Activated CD4-positive, alpha-beta memory T cell treated with anti-CD3 and anti-CD28 coated beads, Interleukin-2, amount 10 ng/mL, durations not matched to agents 7 days and 5 days (primary cell): ENCODE data around the gene ZBTB12. TPM values are rescaled to one million over a fixed set of nuclear protein-coding genes. Genes with fewer than 3 reads are reported as not detected.
"Not testable (repeated sequence)": the region's sequence is repeated elsewhere in the genome, so short reads cannot be mapped to it uniquely, and the experiment has no call there.

Experiments
- CTCF ChIA-PET: fragments of 350-600 bp; sonication (Branson Sonifier 250); formaldehyde crosslinking; loops from one replicate; lab custom pipeline; 2021; ENCODE audit warnings: antibody characterized with exemption, inconsistent platforms; lab: Charles Lee
- POLR2A ChIA-PET: fragments of 350-600 bp; sonication (Branson Sonifier 250); formaldehyde crosslinking; loops from one replicate; lab custom pipeline; 2021; ENCODE audit warnings: antibody characterized with exemption; lab: Charles Lee
- DNase-seq: peaks from one replicate; pipeline ENCODE4 v3.0.0-alpha.2; 2020
- H3K27ac Mint-ChIP-seq: one replicate; pipeline ENCODE4 v1.8.0; 2021; ENCODE audit warnings: mild to moderate bottlenecking, mixed read lengths
- H3K27me3 Mint-ChIP-seq: one replicate; pipeline ENCODE4 v1.8.0; 2021; ENCODE audit warnings: mixed read lengths
- H3K36me3 Mint-ChIP-seq: one replicate; pipeline ENCODE4 v1.8.0; 2021; ENCODE audit warnings: low read depth, mixed read lengths
- H3K4me1 Mint-ChIP-seq: one replicate; pipeline ENCODE4 v1.8.0; 2021; ENCODE audit warnings: mixed read lengths
- H3K4me3 Mint-ChIP-seq: one replicate; pipeline ENCODE4 v1.8.0; 2021; ENCODE audit warnings: mild to moderate bottlenecking, mixed read lengths
- H3K9me3 Mint-ChIP-seq: one replicate; pipeline ENCODE4 v1.8.0; 2021; ENCODE audit warnings: mixed read lengths
- total RNA-seq, 2 experiments: library from RNA; stranded (reverse); gene quantifications; one replicate each; pipeline ENCODE4 v1.2.3, GENCODE V29; 2021

Gene ZBTB12
- total RNA-seq, 2 experiments from 2014 or later: 0.98 to 1.1 TPM

- DNase-seq, H3K27me3 Mint-ChIP-seq, H3K9me3 Mint-ChIP-seq, H3K36me3 Mint-ChIP-seq: not testable (repeated sequence)
- ChIA-PET CTCF (interaction anchor here (0.7 to 2.6 kb wide), 9 partner anchors 9 to 323 kb away, joined by 3 to 12 read pairs (median 3); partner anchors contain the start of genes CSNK2B, DDX39B, DXO and EHMT2), POLR2A (interaction anchor here (1.0 to 3.4 kb wide), 10 partner anchors 25 to 289 kb away, joined by 3 to 18 read pairs (median 6); partner anchors contain the start of genes ABHD16A, BAG6, DXO and GPANK1)
- H3K4me1 Mint-ChIP-seq: peaks cover 23% of the 10 kb centered on the region
- H3K27ac Mint-ChIP-seq: peak overlapping the region; percentile 66
- peak overlapping the region; percentile 89 for H3K4me3 Mint-ChIP-seq
Measured at GRCh38 chr6:31864123-31864562, 37.7 kb downstream of the ZBTB12 start.

DNA sequence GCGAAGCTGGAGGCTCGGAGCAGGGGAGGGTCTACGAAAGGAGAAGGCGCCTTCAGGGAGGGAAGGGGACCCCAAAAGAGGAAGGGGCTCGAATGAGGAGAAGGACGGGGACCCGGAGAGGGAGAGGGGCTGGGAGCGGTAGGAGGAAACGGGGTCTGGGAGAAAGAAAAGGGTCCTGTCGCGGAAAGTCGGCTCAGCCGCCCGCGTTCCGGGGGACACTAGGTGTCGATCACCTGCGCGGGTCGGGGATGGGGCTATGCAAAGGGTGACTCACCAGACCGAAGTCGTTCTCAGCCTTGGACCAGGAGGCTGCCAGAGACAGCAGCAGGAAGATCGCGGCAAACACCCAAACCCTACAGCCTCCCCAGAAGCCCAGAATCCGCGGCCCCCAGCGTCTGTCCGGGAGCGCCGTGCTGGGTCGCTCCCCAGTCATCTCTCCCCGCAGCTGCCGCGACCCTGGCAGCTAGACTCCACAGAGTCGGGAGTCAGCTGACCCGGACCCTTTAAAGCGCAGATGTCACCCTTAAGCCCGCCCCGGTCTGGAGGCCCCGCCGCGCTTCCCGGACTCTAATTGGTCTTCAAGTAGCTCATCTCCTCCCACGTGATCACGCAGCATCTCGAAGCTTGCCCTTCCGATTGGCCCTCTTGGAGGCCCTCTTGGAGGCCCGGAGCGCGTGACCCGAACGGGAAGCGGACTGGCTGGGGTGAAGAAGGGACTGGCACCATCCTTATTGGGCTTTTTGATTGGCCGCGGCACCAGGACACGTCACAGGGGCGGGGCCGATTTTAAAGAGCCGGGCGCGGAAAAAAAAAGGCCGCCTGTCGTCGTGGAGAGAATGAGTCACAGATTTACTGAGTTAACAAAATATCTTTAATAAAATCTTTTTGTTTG, 39.3 kb downstream of the ZBTB12 start, which contains the start of gene NEU1:
Gene NEU1, minus strand, starts transcription at position 478 of the 892 bp plus-strand sequence. Its CDS starts 45 bp downstream, at position 433.
- peak within 1 kb of the TSS; percentile 66 for H3K27ac Mint-ChIP-seq
- no peaks in the 10 kb centered on the region for H3K27me3 Mint-ChIP-seq
- ChIA-PET POLR2A (interaction anchor here (0.7 to 3.4 kb wide), 16 partner anchors 23 to 321 kb away, joined by 3 to 18 read pairs (median 5); partner anchors contain the start of genes ABHD16A, BAG6, DDX39B and DXO), CTCF (interaction anchor here (0.7 to 2.6 kb wide), 20 partner anchors 13 to 370 kb away, joined by 3 to 14 read pairs (median 5); partner anchors contain the start of genes BAG6, CSNK2B, DDX39B and DXO)
- peaks cover 23% of the 10 kb centered on the region for H3K4me1 Mint-ChIP-seq
- peaks cover 10% of the 10 kb centered on the region for H3K36me3 Mint-ChIP-seq
- peak within 1 kb of the TSS; percentile 89 for H3K4me3 Mint-ChIP-seq
- H3K9me3 Mint-ChIP-seq: no peaks in the 10 kb centered on the region
- DNase-seq: peak; percentile 100

DNA sequence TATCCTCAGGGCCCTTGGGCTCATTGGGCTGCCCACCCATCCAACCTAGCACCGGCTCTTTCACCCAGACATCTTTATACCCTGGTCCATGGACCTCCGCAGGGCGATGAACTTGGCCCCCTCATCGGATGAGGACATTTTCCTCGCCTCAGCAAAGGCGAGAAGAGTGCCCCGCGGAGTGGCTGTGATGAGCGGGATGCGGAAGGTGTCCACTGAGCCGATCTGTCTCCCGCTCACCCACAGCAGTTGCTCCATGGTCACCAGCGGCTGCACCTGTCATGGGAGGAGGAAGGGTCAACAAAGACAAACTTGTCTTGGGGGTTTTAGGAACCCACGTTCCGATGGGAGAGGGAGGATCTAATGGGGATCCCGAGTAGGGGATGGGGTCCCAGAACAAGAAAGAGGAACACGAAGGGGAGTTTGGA, 40.0 kb downstream of the ZBTB12 start:
- Mint-ChIP-seq H3K4me1 (peaks cover 23% of the 10 kb centered on the region), H3K9me3 (no peaks in the 10 kb centered on the region), H3K36me3 (peaks cover 10% of the 10 kb centered on the region), H3K27ac (peak overlapping the region; percentile 66), H3K4me3 (peak overlapping the region; percentile 89), H3K27me3 (no peaks in the 10 kb centered on the region)
- ChIA-PET CTCF (interaction anchor here (0.7 to 1.7 kb wide), 6 partner anchors 32 to 369 kb away, joined by 3 to 12 read pairs (median 5); partner anchors contain the start of genes BAG6 and LY6G5C), POLR2A (interaction anchor here (1.4 to 3.4 kb wide), 5 partner anchors 27 to 321 kb away, joined by 6 to 18 read pairs (median 8); partner anchors contain the start of genes DDX39B, DXO and GPANK1)
- no peak for DNase-seq

GRCh38 chr6:31861150-31861549, 40.7 kb downstream of the ZBTB12 start:
- Mint-ChIP-seq H3K27ac (no peak overlapping the region), H3K4me1 (peaks cover 23% of the 10 kb centered on the region), H3K4me3 (no peak overlapping the region), H3K27me3 (no peaks in the 10 kb centered on the region), H3K36me3 (peaks cover 10% of the 10 kb centered on the region), H3K9me3 (no peaks in the 10 kb centered on the region)
- DNase-seq: no peak
- ChIA-PET CTCF (no interaction called here), POLR2A (no interaction called here)

GRCh38 chr6:31860349-31860748, 41.5 kb downstream of the ZBTB12 start:
- Mint-ChIP-seq H3K9me3 (no peaks in the 10 kb centered on the region), H3K27me3 (no peaks in the 10 kb centered on the region), H3K27ac (no peak overlapping the region), H3K4me3 (no peak overlapping the region), H3K4me1 (peaks cover 23% of the 10 kb centered on the region), H3K36me3 (peaks cover 10% of the 10 kb centered on the region)
- DNase-seq: no peak
- CTCF ChIA-PET: no interaction called here
- POLR2A ChIA-PET: no interaction called here

- DNase-seq: no peak
- Mint-ChIP-seq H3K4me3 (no peak overlapping the region), H3K27ac (no peak overlapping the region), H3K36me3 (peaks cover 10% of the 10 kb centered on the region), H3K9me3 (no peaks in the 10 kb centered on the region), H3K4me1 (peaks cover 22% of the 10 kb centered on the region), H3K27me3 (no peaks in the 10 kb centered on the region)
- ChIA-PET POLR2A (interaction anchor here (1.4 kb wide), 1 partner anchor 20 kb away, joined by 3 read pairs; no protein-coding TSS in a partner anchor), CTCF (no interaction called here)
Measured at GRCh38 chr6:31859923-31860322, 42.0 kb downstream of the ZBTB12 start.

DNA sequence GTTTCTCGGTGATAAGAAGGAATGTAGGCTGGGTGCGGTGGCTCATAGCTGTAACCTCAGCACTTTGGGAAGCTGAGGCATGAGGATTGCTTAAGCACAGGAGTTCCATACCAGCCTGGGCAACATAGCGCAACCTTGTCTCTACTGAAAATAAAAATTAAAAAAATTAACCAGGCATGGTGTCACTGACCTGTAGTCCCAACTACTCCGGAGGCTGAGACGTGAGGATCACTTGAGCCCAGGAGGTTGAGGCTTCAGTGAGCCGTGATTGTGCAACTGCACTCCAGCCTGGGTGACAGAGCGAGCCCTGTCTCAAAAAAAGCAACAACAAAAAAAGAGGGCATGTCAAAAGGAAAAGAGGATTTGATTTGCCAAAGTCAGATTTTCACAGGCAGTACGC, 43.2 kb downstream of the ZBTB12 start:
- no peaks in the 10 kb centered on the region for H3K9me3 Mint-ChIP-seq
- ChIA-PET POLR2A (interaction anchor here (1.4 kb wide), 1 partner anchor 19 kb away, joined by 3 read pairs; no protein-coding TSS in a partner anchor), CTCF (no interaction called here)
- peaks cover 18% of the 10 kb centered on the region for H3K4me1 Mint-ChIP-seq
- no peak overlapping the region for H3K4me3 Mint-ChIP-seq
- no peaks in the 10 kb centered on the region for H3K27me3 Mint-ChIP-seq
- no peak overlapping the region for H3K27ac Mint-ChIP-seq
- peaks cover 10% of the 10 kb centered on the region for H3K36me3 Mint-ChIP-seq
- DNase-seq: no peak

GRCh38 chr6:31857774-31858173, 44.1 kb downstream of the ZBTB12 start:
- H3K4me3 Mint-ChIP-seq, CTCF ChIA-PET, POLR2A ChIA-PET, H3K9me3 Mint-ChIP-seq, DNase-seq, H3K27ac Mint-ChIP-seq, H3K27me3 Mint-ChIP-seq: not testable (repeated sequence)
- Mint-ChIP-seq H3K4me1 (peaks cover 16% of the 10 kb centered on the region), H3K36me3 (peaks cover 13% of the 10 kb centered on the region)

DNA sequence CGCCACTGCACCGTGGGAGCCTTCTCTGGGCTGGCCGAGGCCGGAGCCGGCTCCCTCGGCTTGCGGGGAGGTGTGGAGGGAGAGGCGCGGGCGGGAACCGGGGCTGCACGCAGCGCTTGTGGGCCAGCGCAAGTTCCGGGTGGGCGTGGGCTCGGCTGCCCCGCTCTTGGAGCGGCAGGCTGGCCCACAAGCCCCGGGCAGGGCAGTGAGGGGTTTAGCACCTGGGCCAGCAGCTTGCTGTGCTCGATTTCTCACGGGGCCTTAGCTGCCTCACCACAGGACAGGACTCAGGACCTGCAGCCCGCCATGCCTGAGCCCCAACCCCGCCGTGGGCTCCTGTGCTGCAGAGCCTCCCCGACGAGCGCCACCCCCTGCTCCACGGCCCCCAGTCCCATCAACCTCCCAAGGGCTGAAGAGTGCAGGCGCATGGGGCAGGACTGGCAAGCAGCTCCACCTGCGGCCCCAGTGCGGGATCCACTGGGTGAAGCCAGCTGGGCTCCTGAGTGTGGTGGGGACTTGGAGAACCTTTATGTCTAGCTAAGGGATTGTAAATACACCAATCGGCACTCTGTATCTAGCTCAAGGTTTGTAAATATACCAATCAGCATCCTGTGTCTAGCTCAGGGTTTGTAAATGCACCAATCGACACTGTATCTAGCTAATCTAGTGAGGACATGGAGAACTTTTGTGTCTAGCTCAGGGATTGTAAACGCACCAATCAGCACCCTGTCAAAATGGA, 49.7 kb downstream of the ZBTB12 start:
- POLR2A ChIA-PET: interaction anchor here (1.4 kb wide), 1 partner anchor 17 kb away, joined by 6 read pairs; no protein-coding TSS in a partner anchor
- not testable (repeated sequence) for H3K27ac Mint-ChIP-seq, H3K4me3 Mint-ChIP-seq, DNase-seq, H3K27me3 Mint-ChIP-seq, H3K36me3 Mint-ChIP-seq, H3K9me3 Mint-ChIP-seq, H3K4me1 Mint-ChIP-seq
- CTCF ChIA-PET: interaction anchor here (0.6 kb wide), 1 partner anchor 204 kb away, joined by 3 read pairs; no protein-coding TSS in a partner anchor

GRCh38 chr6:31851485-31851832, 50.4 kb downstream of the ZBTB12 start:
- H3K4me3 Mint-ChIP-seq: no peak overlapping the region

DNA sequence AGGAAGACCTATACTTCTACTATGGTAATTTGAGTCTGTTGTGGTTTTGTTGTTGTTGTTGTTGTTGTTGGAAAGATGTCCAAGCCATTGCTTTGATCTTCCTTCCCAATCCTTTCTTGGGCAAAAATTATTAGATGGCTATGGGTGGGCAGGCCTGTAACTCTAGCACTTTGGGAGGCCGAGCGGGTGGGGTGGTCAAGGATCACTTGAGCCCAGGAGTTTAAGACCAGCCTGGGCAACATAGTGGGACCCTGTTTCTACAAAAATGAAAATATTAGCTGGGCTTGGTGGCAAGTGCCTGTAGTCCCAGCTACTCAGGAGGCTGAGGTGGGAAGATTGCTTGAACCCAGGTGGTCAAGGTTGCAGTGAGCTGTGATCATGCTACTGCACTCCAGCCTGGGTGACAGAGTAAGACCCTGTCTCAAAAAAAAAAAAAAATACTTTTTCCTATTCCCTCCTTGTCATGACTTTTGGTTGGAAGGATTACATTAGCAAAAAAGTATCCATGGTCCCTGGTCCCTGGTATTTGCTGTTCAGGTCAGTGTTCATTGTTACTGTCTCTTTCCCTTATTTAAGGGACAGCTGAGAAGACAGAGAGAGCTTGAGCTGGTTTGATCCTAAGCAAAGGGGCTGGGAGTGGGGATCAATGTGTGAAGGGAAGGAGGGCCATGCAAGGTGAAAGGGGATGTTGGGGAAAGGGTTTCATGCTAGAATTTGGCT, 51.0 kb downstream of the ZBTB12 start:
- no peak overlapping the region for H3K4me3 Mint-ChIP-seq

More at GRCh38 chr6:31851485-31851832, 50.4 kb downstream of the ZBTB12 start:
- Mint-ChIP-seq H3K27ac (no peak overlapping the region), H3K36me3 (peaks cover 6% of the 10 kb centered on the region), H3K27me3 (no peaks in the 10 kb centered on the region), H3K4me1 (no peaks in the 10 kb centered on the region), H3K9me3 (peaks cover 6% of the 10 kb centered on the region)
- no peak for DNase-seq
- CTCF ChIA-PET: interaction anchor here (0.6 kb wide), 1 partner anchor 203 kb away, joined by 3 read pairs; no protein-coding TSS in a partner anchor
- POLR2A ChIA-PET: interaction anchor here (1.4 kb wide), 1 partner anchor 16 kb away, joined by 6 read pairs; no protein-coding TSS in a partner anchor

More for the DNA sequence above, 51.0 kb downstream of the ZBTB12 start:
- Mint-ChIP-seq H3K27me3 (no peaks in the 10 kb centered on the region), H3K27ac (no peak overlapping the region), H3K4me1 (no peaks in the 10 kb centered on the region), H3K36me3 (peaks cover 6% of the 10 kb centered on the region), H3K9me3 (peaks cover 6% of the 10 kb centered on the region)
- DNase-seq: no peak
- POLR2A ChIA-PET: no interaction called here
- CTCF ChIA-PET: no interaction called here
